GM21447 (cell line): ENCODE data around the gene IL31RA.
A peak's percentile ranks its signal among the peaks of the same experiment; 100 is the strongest.
"Not testable (repeated sequence)": the region's sequence is repeated elsewhere in the genome, so short reads cannot be mapped to it uniquely, and the experiment has no call there.

Source experiments
- ATAC-seq: cut with Tn5 transposase; IDR thresholded peaks from one replicate; pipeline ENCODE4 v1.9.1; 2021; ENCODE audit not compliant: unreplicated experiment

IL31RA gene

GRCh38 chr5:55923865-55924500, 72.8 kb downstream of the IL31RA start:
- ATAC-seq = no peak

GRCh38 chr5:55924744-55925143, 73.6 kb downstream of the IL31RA start:
- no peak for ATAC-seq

GRCh38 chr5:55925181-55925580, 74.0 kb downstream of the IL31RA start:
- no peak for ATAC-seq

GRCh38 chr5:55925712-55926111, 74.6 kb downstream of the IL31RA start:
- ATAC-seq = no peak

GRCh38 chr5:55926476-55926875, 75.3 kb downstream of the IL31RA start:
- no peak for ATAC-seq

GRCh38 chr5:55927861-55928655, 76.9 kb downstream of the IL31RA start:
- no peak for ATAC-seq

GRCh38 chr5:55929020-55929799, 78.1 kb downstream of the IL31RA start:
- ATAC-seq = no peak

GRCh38 chr5:55932700-55933099, 81.5 kb downstream of the IL31RA start:
- ATAC-seq = no peak

GRCh38 chr5:55933377-55934114, 82.4 kb downstream of the IL31RA start:
- no peak for ATAC-seq

GRCh38 chr5:55934115-55934613, 83.0 kb downstream of the IL31RA start:
- no peak for ATAC-seq

GRCh38 chr5:55934720-55935119, 83.6 kb downstream of the IL31RA start:
- ATAC-seq = no peak

- no peak for ATAC-seq
Observed at GRCh38 chr5:55935371-55935770, 84.2 kb downstream of the IL31RA start.

GRCh38 chr5:55936100-55936693, 85.0 kb downstream of the IL31RA start:
- peak; percentile 76 for ATAC-seq

GRCh38 chr5:55937598-55937997, 86.4 kb downstream of the IL31RA start:
- not testable (repeated sequence) for ATAC-seq

GRCh38 chr5:55941154-55941553, 90.0 kb downstream of the IL31RA start:
- not testable (repeated sequence) for ATAC-seq

- ATAC-seq = no peak
Observed at GRCh38 chr5:55959208-55959607, 108.1 kb downstream of the IL31RA start.

GRCh38 chr5:55960779-55961178, 109.6 kb downstream of the IL31RA start:
- no peak for ATAC-seq

GRCh38 chr5:55965525-55965924, 114.4 kb downstream of the IL31RA start:
- ATAC-seq = no peak

- no peak for ATAC-seq
Observed at GRCh38 chr5:55966284-55966683, 115.1 kb downstream of the IL31RA start.

- no peak for ATAC-seq
Observed at GRCh38 chr5:55969956-55970355, 118.8 kb downstream of the IL31RA start.
